HG03066 (cell line): ENCODE measurements around the gene ZNF383.
"Not testable (repeated sequence)": the region's sequence is repeated elsewhere in the genome, so short reads cannot be mapped to it uniquely, and the experiment has no call there.

Source experiments
- ATAC-seq: cut with Tn5 transposase; IDR thresholded peaks from one replicate; pipeline ENCODE4 v1.9.1; 2021; ENCODE audit warnings: low read depth; ENCODE audit not compliant: unreplicated experiment

The ZNF383 gene

DNA sequence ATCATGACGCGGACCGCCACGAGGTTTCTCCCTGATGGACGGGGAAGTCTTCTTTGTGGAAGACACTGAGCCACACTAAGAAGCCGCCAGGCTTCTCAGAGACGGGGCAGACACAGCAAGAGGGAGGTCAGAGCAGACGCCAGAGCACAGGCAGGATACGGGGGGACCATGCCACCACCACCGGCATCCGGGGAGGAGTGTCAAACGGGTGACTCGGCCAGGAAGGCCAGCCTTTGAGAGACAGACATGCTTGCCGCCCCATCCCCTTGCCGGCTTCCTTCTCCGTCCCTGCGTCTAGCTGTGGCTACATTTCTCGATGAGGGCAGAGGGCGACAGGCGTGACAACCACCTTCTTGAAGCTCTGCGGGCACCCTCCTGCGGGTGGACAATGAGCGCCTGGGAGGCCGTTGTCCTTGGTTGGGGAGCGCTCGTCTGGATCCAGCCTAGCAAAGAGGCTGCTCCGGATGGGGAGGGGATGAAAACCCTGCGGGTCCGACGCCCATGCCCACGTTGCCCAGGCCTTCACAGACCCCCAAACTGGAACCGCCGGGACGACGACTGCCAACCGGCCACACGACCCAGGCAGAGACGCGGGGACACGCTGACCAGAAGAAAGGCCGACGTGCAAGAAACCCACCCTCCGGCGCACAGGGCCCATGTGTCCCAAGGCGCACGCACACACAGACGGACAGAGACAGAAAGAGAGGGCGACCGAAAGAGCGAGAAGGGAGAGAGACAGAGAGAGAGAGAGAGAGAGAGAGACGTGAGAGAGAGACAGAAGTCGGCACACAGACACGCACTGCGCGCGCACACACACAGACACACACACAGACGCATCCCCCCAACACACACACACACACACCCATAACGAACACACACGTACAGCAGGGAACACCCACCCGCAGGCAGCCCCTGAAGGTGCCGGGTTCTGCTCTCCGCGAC, 75.3 kb downstream of the ZNF383 start:
- not testable (repeated sequence) for ATAC-seq

DNA sequence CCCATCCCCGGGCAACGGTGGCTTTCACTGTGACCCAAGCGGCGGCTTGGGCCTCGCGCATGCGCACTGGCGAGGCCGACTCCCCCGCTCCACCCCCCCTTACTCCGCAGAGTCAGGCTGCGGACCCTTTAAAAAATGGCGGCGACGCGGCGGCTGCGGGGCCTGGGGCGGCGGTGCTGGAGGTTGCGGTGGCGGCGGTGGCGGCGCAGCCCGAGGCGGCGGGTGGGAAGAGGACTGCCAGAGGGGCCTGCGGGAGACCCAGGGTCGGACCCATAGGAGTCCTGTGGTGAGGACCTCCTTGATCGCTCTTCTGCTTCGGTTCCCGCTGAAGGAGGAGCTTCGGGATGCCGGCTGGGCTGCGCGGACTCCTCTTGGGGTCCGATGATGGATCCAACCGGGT, 76.2 kb downstream of the ZNF383 start:
- not testable (repeated sequence) for ATAC-seq
